ENCODE measurements around the gene PDE6G.

DNA sequence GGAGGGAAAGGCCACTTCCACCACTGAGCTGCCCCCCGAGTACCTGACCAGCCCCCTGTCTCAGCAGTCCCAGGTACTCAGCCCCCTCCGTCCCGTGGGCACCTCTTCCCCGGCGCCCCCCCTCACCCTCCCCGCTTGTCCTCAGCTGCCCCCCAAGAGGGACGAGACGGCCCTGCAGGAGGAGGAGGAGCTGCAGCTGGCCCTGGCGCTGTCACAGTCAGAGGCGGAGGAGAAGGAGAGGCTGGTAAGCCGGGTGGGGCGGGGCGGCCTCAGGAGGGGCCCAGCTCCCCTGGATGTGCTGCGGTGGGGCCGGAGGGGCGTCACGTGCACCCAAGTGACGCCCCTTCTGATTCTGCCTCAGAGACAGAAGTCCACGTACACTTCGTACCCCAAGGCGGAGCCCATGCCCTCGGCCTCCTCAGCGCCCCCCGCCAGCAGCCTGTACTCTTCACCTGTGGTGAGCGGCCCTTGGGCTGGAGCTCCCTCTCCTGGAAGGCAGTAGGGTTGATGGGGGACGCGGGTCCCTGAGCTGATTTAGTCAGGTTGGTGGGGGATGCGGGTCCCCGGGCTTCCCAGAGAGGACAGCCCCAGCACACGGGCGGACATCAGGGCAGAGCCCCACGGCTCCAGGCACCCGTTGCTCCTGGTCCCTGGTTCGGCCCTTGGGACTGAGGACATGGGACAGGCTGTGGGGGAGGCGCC lies 37.3 kb upstream of the PDE6G start:
- TF ChIP-seq, protein P1, sequence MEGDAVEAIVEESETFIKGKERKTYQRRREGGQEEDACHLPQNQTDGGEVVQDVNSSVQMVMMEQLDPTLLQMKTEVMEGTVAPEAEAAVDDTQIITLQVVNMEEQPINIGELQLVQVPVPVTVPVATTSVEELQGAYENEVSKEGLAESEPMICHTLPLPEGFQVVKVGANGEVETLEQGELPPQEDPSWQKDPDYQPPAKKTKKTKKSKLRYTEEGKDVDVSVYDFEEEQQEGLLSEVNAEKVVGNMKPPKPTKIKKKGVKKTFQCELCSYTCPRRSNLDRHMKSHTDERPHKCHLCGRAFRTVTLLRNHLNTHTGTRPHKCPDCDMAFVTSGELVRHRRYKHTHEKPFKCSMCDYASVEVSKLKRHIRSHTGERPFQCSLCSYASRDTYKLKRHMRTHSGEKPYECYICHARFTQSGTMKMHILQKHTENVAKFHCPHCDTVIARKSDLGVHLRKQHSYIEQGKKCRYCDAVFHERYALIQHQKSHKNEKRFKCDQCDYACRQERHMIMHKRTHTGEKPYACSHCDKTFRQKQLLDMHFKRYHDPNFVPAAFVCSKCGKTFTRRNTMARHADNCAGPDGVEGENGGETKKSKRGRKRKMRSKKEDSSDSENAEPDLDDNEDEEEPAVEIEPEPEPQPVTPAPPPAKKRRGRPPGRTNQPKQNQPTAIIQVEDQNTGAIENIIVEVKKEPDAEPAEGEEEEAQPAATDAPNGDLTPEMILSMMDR (IDR thresholded peaks at IDR 0.05), result no peak
- TF ChIP-seq POLR2A (IDR thresholded peaks at IDR 0.05), result no peak

Measured in lower leg skin (tissue), 3 donors.